ENCODE results near the gene DGAT2L6.

Gene DGAT2L6

GRCh38 chrX:70219938-70220764, 42.9 kb downstream of the DGAT2L6 start:
- H4K20me1 ChIP-seq (ENCODE audit: insufficient read depth, low read length, poor library complexity, severe bottlenecking), result no peaks in the 10 kb centered on the region
- no peak overlapping the region for H3K9ac ChIP-seq (ENCODE audit: low read depth, low read length, poor library complexity, severe bottlenecking)
- H3K9me2 ChIP-seq (replicated peaks; ENCODE audit: low read depth, low read length), result no peaks in the 10 kb centered on the region
- H3K36me3 ChIP-seq (ENCODE audit: insufficient read depth, low read length), result no peaks in the 10 kb centered on the region
- no peak overlapping the region for H3K4me2 ChIP-seq (ENCODE audit: low read depth, low read length, poor library complexity, severe bottlenecking)
- TF ChIP-seq EZH2phosphoT487 (IDR thresholded peaks at IDR 0.05; ENCODE audit: borderline replicate concordance) (no peak), CTCF (conservative IDR thresholded peaks at IDR 0.05; ENCODE audit: low read length) (no peak)
- no peak overlapping the region for H2AFZ ChIP-seq (ENCODE audit: low read length)
- no peaks in the 10 kb centered on the region for H3K4me1 ChIP-seq (ENCODE audit: insufficient read depth, low read length, poor library complexity, severe bottlenecking)
- H3K79me2 ChIP-seq (ENCODE audit: insufficient read depth, low read length), result no peaks in the 10 kb centered on the region
- no peaks in the 10 kb centered on the region for H3K9me3 ChIP-seq (ENCODE audit: insufficient read depth, low read depth, low read length)
- H3K4me3 ChIP-seq (ENCODE audit: low read length, poor library complexity, severe bottlenecking), result no peak overlapping the region
- no peaks in the 10 kb centered on the region for H3F3A ChIP-seq (ENCODE audit: low read depth)
- no peaks in the 10 kb centered on the region for H3K27me3 ChIP-seq (ENCODE audit: insufficient read depth, low read length, poor library complexity, severe bottlenecking)

GRCh38 chrX:70226048-70226447, 48.8 kb downstream of the DGAT2L6 start:
- Histone ChIP-seq H3K9me3 (ENCODE audit: insufficient read depth, low read depth, low read length) (no peaks in the 10 kb centered on the region), H3K9me2 (replicated peaks; ENCODE audit: low read depth, low read length) (no peaks in the 10 kb centered on the region), H4K20me1 (ENCODE audit: insufficient read depth, low read length, poor library complexity, severe bottlenecking) (no peaks in the 10 kb centered on the region), H2AFZ (ENCODE audit: low read length) (no peak overlapping the region), H3K27me3 (ENCODE audit: insufficient read depth, low read length, poor library complexity, severe bottlenecking) (no peaks in the 10 kb centered on the region), H3K4me1 (ENCODE audit: insufficient read depth, low read length, poor library complexity, severe bottlenecking) (no peaks in the 10 kb centered on the region), H3F3A (ENCODE audit: low read depth) (no peaks in the 10 kb centered on the region), H3K9ac (ENCODE audit: low read depth, low read length, poor library complexity, severe bottlenecking) (no peak overlapping the region), H3K4me3 (ENCODE audit: low read length, poor library complexity, severe bottlenecking) (no peak overlapping the region), H3K4me2 (ENCODE audit: low read depth, low read length, poor library complexity, severe bottlenecking) (no peak overlapping the region), H3K79me2 (ENCODE audit: insufficient read depth, low read length) (no peaks in the 10 kb centered on the region), H3K36me3 (ENCODE audit: insufficient read depth, low read length) (no peaks in the 10 kb centered on the region)
- TF ChIP-seq CTCF (conservative IDR thresholded peaks at IDR 0.05; ENCODE audit: low read length) (no peak), EZH2phosphoT487 (IDR thresholded peaks at IDR 0.05; ENCODE audit: borderline replicate concordance) (no peak)

- no peaks in the 10 kb centered on the region for H3K27me3 ChIP-seq (ENCODE audit: insufficient read depth, low read length, poor library complexity, severe bottlenecking)
- H3K4me2 ChIP-seq (ENCODE audit: low read depth, low read length, poor library complexity, severe bottlenecking), result no peak overlapping the region
- H3K9me3 ChIP-seq (ENCODE audit: insufficient read depth, low read depth, low read length), result no peaks in the 10 kb centered on the region
- no peaks in the 10 kb centered on the region for H3K4me1 ChIP-seq (ENCODE audit: insufficient read depth, low read length, poor library complexity, severe bottlenecking)
- no peaks in the 10 kb centered on the region for H3K79me2 ChIP-seq (ENCODE audit: insufficient read depth, low read length)
- no peak overlapping the region for H2AFZ ChIP-seq (ENCODE audit: low read length)
- H3K9me2 ChIP-seq (replicated peaks; ENCODE audit: low read depth, low read length), result no peaks in the 10 kb centered on the region
- H3K9ac ChIP-seq (ENCODE audit: low read depth, low read length, poor library complexity, severe bottlenecking), result no peak overlapping the region
- H3K36me3 ChIP-seq (ENCODE audit: insufficient read depth, low read length), result no peaks in the 10 kb centered on the region
- H4K20me1 ChIP-seq (ENCODE audit: insufficient read depth, low read length, poor library complexity, severe bottlenecking), result no peaks in the 10 kb centered on the region
- TF ChIP-seq CTCF (conservative IDR thresholded peaks at IDR 0.05; ENCODE audit: low read length) (no peak), EZH2phosphoT487 (IDR thresholded peaks at IDR 0.05; ENCODE audit: borderline replicate concordance) (no peak)
- H3K4me3 ChIP-seq (ENCODE audit: low read length, poor library complexity, severe bottlenecking), result no peak overlapping the region
- H3F3A ChIP-seq (ENCODE audit: low read depth), result no peaks in the 10 kb centered on the region
These were observed 49.4 kb downstream of the DGAT2L6 start for GRCh38 chrX:70226687-70227086.
